GM12892 (cell line): Measurements from ENCODE around the gene CLASP1.
"Not testable (repeated sequence)": the region's sequence is repeated elsewhere in the genome, so short reads cannot be mapped to it uniquely, and the experiment has no call there.

Source experiments
- POLR2A ChIP-seq: IDR thresholded peaks from 2 replicates; pipeline ENCODE4 v1.6.1; 2011; ENCODE audit warnings: low read depth, low read length, control low read depth
- POLR2AphosphoS5 ChIP-seq: IDR thresholded peaks from 2 replicates; pipeline ENCODE4 v1.6.1; 2011; ENCODE audit warnings: low read depth, low read length, control low read depth

DNA sequence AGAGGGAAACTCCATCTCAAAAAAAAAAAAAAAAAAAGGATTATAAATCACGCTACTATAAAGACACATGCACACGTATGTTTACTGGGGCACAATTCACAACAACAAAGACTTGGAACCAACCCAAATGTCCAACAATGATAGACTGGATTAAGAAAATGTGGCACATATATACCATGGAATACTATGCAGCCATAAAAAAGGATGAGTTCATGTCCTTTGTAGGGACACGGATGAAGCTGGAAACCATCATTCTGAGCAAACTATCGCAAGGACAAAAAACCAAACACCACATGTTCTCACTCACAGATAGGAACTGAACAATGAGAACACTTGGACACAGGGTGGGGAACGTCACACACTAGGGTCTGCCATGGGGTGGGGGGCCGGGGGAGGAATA is 9.4 kb downstream of the CLASP1 start:
- not testable (repeated sequence) for TF ChIP-seq POLR2A, POLR2AphosphoS5
